Uterus (tissue), 4 donors: ENCODE data around the gene KREMEN1. TPM values are rescaled to one million over a fixed set of nuclear protein-coding genes. Genes with fewer than 3 reads are reported as not detected.

ENCODE experiments used
- DNase-seq, 2 donors: peaks; one replicate each; pipeline ENCODE4 v3.0.0-alpha.2; 2019 to 2020
- H3K27ac ChIP-seq, 2 donors: fragments of 200-600 bp; sonication (generic); 1 replicate in 1 of 2; 2 replicates in 1 of 2; pipeline ENCODE4 v1.5.1; 2016 to 2018
- H3K27me3 ChIP-seq, 2 donors: fragments of 200-600 bp; sonication (generic); one replicate each; pipeline ENCODE4 v1.5.1; 2018 to 2019; ENCODE audit warnings: control low read depth in 1 of 2
- H3K36me3 ChIP-seq, 2 donors: fragments of 200-600 bp; sonication (generic); one replicate each; pipeline ENCODE4 v1.5.1; 2019; ENCODE audit warnings: control low read depth in 1 of 2
- H3K4me1 ChIP-seq, 2 donors: fragments of 200-600 bp; sonication (generic); one replicate each; pipeline ENCODE4 v1.5.1; 2018 to 2019; ENCODE audit warnings: control low read depth in 1 of 2
- H3K4me3 ChIP-seq, 2 donors: fragments of 200-600 bp; sonication (generic); 1 replicate in 1 of 2; 2 replicates in 1 of 2; pipeline ENCODE4 v1.5.1; 2018 to 2019; ENCODE audit warnings: mild to moderate bottlenecking in 1 of 2
- H3K9me3 ChIP-seq, 2 donors: fragments of 200-600 bp; sonication (generic); one replicate each; pipeline ENCODE4 v1.5.1; 2019; ENCODE audit warnings: control low read depth in 1 of 2
- CTCF ChIP-seq, 4 experiments: fragments of 200-600 bp in 2 of 4; fragments of 450-650 bp in 2 of 4; sonication (generic) in 2 of 4; IDR thresholded peaks; one replicate each; pipeline ENCODE4 v1.5.1; 2016 to 2019; ENCODE audit warnings: antibody characterized with exemption in 4 of 4, mild to moderate bottlenecking in 2 of 4, moderate library complexity in 1 of 4
- POLR2A ChIP-seq, 2 donors: fragments of 450-650 bp; IDR thresholded peaks; one replicate each; pipeline ENCODE4 v1.6.1; 2016; ENCODE audit warnings: antibody characterized with exemption in 2 of 2, mild to moderate bottlenecking in 1 of 2, moderate library complexity in 1 of 2
- intact Hi-C: fragments of 100-400 bp; cut with DNase I; formaldehyde crosslinking; loops from one replicate; pipeline ENCODE4 v1.15.1; 2023; ENCODE audit warnings: low total_unique reads
- total RNA-seq, 4 donors: library from RNA; depleted of rRNA in 3 of 4; stranded (reverse); fragments of >200 nt in 3 of 4; gene quantifications; one replicate each; pipeline versions ENCODE4 v1.1.0 to v1.2.4, GENCODE V29; 2014 to 2023
- donor health status: DM: yes; HTN: yes; CAD: no.

The KREMEN1 gene
- total RNA-seq, 4 donors from 2014 or later, result 5.9 to 25.1 (median 10.2) TPM

DNA sequence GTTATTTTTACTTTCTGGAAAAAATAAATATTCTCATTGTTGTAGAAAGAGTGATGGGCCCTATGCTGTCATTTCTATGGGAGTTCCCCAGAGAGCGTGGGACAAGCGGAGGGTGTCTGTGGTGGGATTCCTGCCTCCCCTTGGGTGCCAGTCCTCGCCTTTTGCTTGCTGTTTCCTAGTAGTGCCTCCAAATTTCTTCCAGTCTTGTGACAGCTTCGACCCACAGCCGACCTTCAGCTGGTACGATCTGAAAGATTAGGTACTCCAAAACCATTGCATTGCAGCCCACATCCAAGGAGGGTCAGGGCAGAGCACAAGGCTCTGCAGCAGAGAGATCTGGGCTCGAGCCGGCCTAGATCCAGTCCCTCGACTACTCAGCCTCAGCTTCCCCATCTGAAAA is 73.9 kb downstream of the KREMEN1 start:
- Histone ChIP-seq H3K27ac (no peak overlapping the region), H3K9me3 (no peaks in the 10 kb centered on the region)
- no peak for DNase-seq

GRCh38 chr22:29147331-29147899 is 74.6 kb downstream of the KREMEN1 start:
- H3K4me3 ChIP-seq, result no peak overlapping the region
- no peaks in the 10 kb centered on the region for H3K9me3 ChIP-seq
- no peaks in the 10 kb centered on the region for H3K4me1 ChIP-seq
- intact Hi-C loops, result no loop called here
- H3K36me3 ChIP-seq, result no peaks in the 10 kb centered on the region
- H3K27me3 ChIP-seq, result no peaks in the 10 kb centered on the region
- DNase-seq, result peak in 1 of 2 donors; percentile 5
- TF ChIP-seq CTCF (IDR thresholded peaks at IDR 0.05), result no peak
- TF ChIP-seq POLR2A (IDR thresholded peaks at IDR 0.05), result no peak
- no peak overlapping the region for H3K27ac ChIP-seq

More for the DNA sequence above, 73.9 kb downstream of the KREMEN1 start:
- Histone ChIP-seq H3K4me1 (no peaks in the 10 kb centered on the region), H3K36me3 (no peaks in the 10 kb centered on the region), H3K27me3 (no peaks in the 10 kb centered on the region), H3K4me3 (no peak overlapping the region)
- TF ChIP-seq CTCF (IDR thresholded peaks at IDR 0.05) (no peak), POLR2A (IDR thresholded peaks at IDR 0.05) (no peak)
- intact Hi-C loops, result no loop called here

GRCh38 chr22:29148036-29148435 is 75.2 kb downstream of the KREMEN1 start:
- no peak overlapping the region for H3K27ac ChIP-seq
- no peaks in the 10 kb centered on the region for H3K9me3 ChIP-seq
- intact Hi-C loops, result no loop called here
- no peaks in the 10 kb centered on the region for H3K27me3 ChIP-seq
- no peaks in the 10 kb centered on the region for H3K36me3 ChIP-seq
- no peak overlapping the region for H3K4me3 ChIP-seq
- TF ChIP-seq CTCF (IDR thresholded peaks at IDR 0.05) (no peak), POLR2A (IDR thresholded peaks at IDR 0.05) (no peak)
- no peak for DNase-seq
- no peaks in the 10 kb centered on the region for H3K4me1 ChIP-seq

- H3K9me3 ChIP-seq, result no peaks in the 10 kb centered on the region
- H3K27ac ChIP-seq, result no peak overlapping the region
- DNase-seq, result no peak
- H3K27me3 ChIP-seq, result no peaks in the 10 kb centered on the region
- no peaks in the 10 kb centered on the region for H3K4me1 ChIP-seq
- TF ChIP-seq CTCF (IDR thresholded peaks at IDR 0.05), result no peak
- no peak for TF ChIP-seq POLR2A (IDR thresholded peaks at IDR 0.05)
- no peak overlapping the region for H3K4me3 ChIP-seq
- no peaks in the 10 kb centered on the region for H3K36me3 ChIP-seq
- intact Hi-C loops, result no loop called here
Observed at GRCh38 chr22:29148826-29149225, 76.0 kb downstream of the KREMEN1 start.

- intact Hi-C loops, result no loop called here
- Histone ChIP-seq H3K27ac (no peak overlapping the region), H3K9me3 (no peaks in the 10 kb centered on the region), H3K4me1 (no peaks in the 10 kb centered on the region), H3K27me3 (no peaks in the 10 kb centered on the region), H3K4me3 (no peak overlapping the region), H3K36me3 (no peaks in the 10 kb centered on the region)
- DNase-seq, result peak in 1 of 2 donors; percentile 2
- TF ChIP-seq CTCF (IDR thresholded peaks at IDR 0.05) (no peak), POLR2A (IDR thresholded peaks at IDR 0.05) (no peak)
Observed at GRCh38 chr22:29149841-29150555, 77.2 kb downstream of the KREMEN1 start.
